IPS DF 4.7 (cell line): Measurements from ENCODE around the gene ZNF593.

Source experiments
- DNase-seq: peaks from one replicate; pipeline ENCODE4 v3.0.0-alpha.2; 2013; ENCODE audit warnings: low spot score; ENCODE audit errors: extremely low read depth

ZNF593 gene

DNA sequence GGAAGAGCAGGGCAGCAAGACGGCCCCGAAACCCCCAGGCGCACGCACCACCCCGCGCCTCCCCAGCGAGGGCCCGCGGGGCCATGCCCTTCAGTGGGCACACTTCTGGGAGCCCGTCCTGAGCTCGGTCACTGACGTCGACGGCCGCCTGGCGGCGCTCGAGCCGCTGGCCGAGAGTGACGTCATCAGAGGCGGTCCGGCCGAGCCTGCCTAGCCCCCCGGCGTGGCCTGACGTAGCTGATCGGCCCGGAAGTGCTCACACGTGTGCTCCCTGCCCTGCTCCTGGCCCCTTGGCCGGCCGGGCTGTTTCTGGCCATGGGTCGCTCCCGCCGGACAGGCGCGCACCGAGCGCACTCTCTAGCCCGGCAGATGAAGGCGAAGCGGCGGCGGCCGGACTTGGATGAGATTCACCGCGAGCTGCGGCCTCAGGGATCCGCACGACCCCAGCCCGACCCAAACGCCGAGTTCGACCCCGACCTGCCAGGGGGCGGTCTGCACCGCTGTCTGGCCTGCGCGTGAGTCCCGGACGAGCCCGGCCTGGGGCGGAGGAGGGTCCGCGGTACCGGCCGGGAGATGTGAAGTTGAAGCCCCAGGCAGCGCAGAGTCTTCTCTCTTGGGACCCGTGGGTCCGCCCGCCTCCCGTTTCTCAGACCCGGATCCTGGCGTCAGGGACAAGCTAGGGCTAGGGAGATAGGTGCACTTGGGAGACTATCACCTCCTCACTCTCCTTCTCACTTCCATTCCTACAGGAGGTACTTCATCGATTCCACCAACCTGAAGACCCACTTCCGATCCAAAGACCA is at the start of gene ZNF593:
ZNF593 (plus strand) TSS at position 240 of the 803 bp plus-strand sequence; CDS start at position 316, 76 bp downstream.
- DNase-seq, result no peak

GRCh38 chr1:26121854-26122773 is 47.6 kb upstream of the ZNF593 start:
- no peak for DNase-seq

DNA sequence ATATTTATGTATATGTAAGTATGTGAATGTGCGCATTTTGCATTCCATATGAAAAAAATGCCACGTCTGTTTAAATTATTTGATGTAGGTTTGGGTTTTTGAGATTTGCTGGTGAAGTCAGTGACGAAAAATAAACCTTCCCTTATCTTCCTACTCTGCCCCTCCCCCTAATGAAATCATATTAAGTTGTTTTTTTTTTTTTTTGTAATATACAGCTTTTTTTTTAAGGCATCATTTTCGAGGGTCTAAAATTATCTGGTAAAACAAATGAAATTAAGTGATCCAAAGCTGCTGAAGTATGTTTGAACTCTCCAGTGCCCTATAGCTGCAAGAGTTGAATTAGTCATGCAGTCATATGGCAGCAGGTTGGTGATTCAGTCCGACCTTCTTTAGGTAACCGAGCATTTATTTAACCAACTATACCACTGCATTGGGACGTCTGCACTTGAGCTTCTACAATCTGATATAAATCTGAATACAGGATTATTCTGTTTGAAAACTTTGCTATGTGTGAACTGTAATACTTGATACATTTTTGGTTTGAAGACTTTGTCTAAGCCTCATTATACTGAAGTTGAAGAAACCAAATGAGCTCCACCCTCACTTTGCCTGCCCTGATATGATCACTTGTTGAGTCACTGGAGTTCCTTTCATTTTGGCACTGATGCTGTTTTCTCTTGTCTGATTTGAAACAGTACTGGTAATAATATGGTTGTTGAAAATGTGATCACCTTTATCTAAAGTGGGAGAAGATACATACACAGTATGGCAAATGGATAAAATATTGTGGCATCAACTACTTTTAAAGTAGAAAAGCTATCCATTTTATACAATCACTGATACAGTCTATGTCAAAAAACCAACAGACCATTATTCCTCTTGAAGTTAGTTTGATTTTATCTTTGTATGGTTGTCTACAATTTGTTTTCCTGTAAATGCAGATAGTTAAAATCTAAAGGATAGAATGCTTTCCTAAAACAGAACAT is 46.4 kb upstream of the ZNF593 start:
- DNase-seq, result no peak

DNA sequence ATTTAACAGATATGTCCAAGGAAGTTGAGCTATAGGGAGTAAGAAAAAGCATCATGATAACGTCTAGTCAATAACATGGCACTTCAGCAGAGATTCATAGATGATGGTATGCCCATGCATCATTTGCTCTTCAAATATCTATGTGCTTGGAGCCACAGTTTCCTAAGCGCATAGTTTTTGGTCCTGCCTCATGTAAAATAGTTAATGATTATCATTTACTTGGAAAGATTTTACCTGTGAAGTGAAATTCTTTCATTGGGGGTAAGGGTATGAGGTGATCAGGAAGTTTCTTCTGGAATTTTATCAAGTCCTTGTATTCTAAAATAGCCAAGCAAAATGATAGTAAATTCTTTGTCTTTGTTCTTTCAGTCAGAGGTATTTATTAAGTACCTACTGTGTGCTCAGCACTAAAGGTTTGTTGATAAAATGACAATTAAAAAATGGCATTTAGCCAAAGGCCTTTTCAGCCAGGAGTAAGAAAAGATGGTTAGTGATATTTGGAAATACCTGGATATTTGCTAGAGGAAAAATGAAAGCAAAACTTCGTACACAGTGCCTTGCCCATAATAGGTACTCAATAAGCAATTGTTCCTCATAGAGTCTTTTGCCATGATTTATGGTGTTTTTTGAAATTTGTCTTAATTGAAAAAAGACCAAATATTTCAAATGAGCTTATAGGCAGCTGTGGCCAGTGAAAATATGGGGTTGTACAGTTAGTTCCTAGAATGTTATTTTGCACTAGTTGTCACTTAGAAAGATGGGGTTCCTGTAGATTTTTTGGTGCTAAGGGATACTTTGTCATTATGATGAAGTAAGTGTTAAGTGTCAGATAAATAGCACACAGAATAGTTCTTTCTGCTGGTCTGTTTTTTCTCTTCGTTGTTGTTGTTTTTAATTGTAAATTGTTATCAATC is 45.0 kb upstream of the ZNF593 start:
- DNase-seq, result no peak

DNA sequence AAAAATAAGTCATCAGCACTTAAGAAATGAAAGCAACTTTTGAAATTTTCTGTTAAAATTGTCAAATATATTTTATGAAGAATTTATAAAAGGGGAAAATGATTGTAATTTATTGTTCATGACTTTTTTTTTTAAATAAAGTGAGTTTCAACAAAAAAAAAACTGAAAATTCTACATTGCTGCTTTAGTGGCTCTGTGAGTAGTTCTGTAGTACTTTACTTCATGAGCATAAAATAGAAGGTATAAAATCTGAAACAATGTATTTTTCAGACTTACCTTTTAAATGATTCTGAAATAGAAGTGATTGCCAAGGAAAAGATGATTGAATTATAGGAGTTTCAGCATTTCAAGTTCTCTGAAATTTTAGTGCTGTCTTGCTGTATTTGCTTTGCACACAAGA is 44.3 kb upstream of the ZNF593 start:
- DNase-seq, result no peak

DNA sequence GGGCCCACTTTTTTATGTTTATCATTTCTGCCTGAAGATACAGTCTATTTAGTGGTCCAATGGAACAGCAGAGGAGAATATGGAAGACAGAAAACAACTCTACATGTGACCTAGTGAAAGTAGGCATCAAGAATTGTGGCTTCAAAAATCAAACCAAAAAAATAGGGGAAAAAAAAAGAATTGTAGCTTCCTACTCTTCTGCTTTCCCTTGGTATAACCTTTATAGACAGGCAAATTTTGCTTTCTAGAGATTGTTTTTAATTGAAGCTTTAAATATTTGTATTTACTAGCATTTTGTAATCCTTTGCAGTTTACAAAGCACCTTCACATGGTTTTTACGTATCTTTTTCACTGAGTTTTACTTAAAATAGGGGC is 43.8 kb upstream of the ZNF593 start:
- no peak for DNase-seq

GRCh38 chr1:26126321-26127084 is 43.2 kb upstream of the ZNF593 start:
- no peak for DNase-seq

- DNase-seq, result no peak
Measured at GRCh38 chr1:26127235-26128163, 42.2 kb upstream of the ZNF593 start.

GRCh38 chr1:26129778-26130177 is 39.9 kb upstream of the ZNF593 start:
- DNase-seq, result no peak

DNA sequence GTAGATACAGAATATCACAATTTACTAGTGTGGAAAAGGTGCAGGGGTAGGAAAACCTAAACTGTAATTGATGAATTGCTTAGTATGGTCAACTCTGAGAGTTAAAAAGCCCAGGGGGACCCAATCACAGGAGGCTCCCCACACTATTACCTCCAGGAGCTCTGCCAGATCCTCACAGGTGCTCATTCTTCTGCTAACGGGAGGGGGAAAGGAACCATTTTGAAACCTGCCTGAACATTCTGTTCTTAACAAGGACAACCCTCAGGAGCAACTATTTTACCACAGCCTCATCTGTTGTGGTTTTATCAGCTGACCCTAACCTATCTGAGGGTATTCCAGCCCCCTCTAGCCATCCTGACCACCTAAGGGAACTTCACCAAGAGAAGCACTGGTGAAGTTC is 39.0 kb upstream of the ZNF593 start:
- no peak for DNase-seq

- DNase-seq, result no peak
Measured at GRCh38 chr1:26132128-26132833, 37.4 kb upstream of the ZNF593 start.

DNA sequence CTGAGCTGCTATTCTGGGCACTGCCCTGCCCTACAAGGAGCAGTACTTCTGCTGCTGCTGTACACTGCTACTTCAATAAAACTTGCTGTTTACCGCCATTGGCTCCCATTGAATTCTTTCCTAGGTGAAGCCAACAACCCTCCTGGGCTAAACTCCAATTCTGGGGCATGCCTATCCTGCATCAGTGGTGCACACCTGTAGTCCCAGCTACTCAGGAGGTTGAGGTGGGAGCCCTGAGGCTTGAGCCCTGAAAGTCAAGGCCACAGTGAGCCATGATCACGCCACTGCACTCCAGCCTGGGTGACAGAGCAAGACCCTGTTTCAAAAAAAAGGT is 36.9 kb upstream of the ZNF593 start:
- DNase-seq, result no peak

- DNase-seq, result no peak
Measured at GRCh38 chr1:26134466-26134865, 35.2 kb upstream of the ZNF593 start.

DNA sequence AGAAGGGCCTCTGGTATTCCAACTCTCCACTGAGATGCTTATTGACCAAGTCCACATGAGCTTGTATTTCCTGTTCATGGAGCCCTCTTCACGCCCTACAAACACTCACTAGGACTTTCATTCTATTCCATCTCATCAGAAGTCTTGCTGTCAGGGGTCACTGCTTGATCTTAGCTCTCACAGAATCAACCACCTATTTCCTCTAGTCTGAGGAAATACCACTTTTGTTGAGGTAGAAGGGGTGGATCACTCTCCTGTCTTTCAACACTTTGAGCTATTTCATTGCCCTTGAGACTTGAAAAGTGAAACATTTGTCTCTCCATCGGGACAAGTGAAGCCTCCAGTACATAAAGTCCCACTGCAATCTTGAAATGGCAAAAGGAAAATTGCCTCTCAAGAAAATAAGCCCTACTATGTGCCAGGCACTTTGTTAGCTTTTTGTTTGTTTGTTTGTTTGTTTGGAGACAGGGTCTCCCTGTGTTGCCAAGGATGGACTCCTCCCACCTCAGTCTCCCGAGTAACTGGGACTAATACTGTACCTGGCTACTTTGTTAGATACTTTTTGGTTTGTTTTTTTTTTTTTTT is 30.6 kb upstream of the ZNF593 start:
- DNase-seq, result no peak

DNA sequence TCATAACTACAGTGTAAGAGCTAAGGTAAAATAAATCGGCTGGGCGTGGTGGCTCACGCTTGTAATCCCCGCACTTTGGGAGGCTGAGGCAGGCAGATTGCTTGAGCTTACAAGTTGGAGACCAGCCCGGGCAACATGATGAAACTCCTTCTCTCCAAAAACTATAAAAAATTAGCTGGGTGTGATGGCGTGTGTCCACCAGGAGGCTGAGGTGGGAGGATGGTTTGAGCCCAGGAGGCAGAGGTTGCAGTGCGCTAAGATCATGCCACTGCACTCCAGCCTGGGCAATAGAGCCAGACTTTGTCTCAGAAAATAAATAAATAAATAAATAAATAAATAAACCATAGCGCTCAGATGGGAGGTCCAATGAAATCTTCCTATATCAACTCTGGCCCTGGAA is 27.5 kb upstream of the ZNF593 start:
- no peak for DNase-seq

GRCh38 chr1:26145041-26145959 is 24.4 kb upstream of the ZNF593 start:
- no peak for DNase-seq

GRCh38 chr1:26145960-26146294 is 23.8 kb upstream of the ZNF593 start:
- DNase-seq, result no peak
